T follicular helper cell (primary cell): ENCODE measurements around the gene SNW1.
"Not testable (repeated sequence)": the region's sequence is repeated elsewhere in the genome, so short reads cannot be mapped to it uniquely, and the experiment has no call there.

Experiments
- DNase-seq: peaks from one replicate; pipeline ENCODE4 v3.0.0-alpha.2; 2020; ENCODE audit warnings: low read depth
- total RNA-seq, 2 experiments: gene quantifications; one replicate each; lab custom pipeline; 2026; lab: John Stamatoyannopoulos, UW

Gene SNW1
- total RNA-seq, result 125 to 158 reads per million in 2 experiments

DNA sequence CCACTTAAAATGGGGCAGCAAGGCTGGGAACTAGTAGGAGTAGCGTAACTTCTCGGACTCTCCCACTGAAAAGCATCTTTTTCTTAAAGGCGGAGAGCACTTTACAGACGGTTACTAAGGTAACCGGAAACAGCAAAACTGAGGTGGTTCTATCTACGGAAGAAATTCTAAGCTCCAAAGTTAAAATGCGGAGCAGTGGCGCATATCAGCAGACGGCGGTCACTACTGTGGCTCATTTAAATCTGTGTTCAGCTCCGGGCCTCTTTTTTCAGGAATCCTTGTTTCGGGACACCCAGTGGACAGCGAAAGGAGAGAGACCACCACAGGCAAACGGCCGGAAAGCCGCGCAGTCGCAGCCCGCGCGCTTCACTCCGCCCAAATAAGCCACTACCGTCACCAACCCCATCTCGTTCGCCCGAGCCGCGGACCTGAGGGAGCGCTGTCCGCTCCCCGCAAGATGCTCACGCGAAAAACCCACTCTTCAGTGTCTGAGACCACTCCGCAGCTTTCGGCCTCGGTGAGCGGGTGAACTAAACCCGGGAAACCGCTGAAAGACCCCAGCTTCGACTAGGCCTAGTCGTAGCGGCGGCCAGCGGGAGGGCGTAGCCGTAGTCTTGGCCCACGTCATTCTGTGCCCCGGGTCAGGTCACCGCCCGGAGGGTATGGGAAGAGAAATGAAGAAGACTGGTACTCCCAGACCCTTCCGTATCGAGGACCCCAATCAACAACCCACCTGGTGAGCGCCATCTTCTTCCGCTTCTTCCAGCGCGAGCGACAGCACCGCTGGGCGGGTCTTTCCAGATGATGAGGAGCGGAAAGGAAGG is at the start of gene SNW1:
Gene SNW1, minus strand, starts transcription at position 776 of the 824 bp plus-strand sequence. Its CDS starts 29 bp downstream, at position 747.
- DNase-seq, result peak; percentile 86

DNA sequence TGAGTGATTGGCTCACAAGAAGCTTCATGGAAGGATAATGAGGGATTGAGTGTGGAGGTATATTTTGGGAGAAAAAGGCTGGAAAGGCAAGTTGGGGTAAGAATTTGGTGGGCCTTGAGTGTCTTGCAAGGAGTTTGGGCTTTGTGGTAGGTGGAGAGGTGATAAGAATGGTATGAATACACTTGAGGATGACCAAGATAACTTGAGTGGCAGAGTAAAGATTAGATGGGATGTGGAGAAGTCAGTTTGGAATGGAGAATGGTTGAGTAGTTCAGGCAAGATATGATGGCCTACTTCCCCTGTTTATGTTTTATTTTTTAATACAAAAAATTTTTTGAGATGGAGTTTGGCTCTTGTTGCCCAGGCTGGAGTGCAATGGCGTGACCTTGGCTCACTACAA is 48.1 kb upstream of the SNW1 start:
- DNase-seq, result no peak

DNA sequence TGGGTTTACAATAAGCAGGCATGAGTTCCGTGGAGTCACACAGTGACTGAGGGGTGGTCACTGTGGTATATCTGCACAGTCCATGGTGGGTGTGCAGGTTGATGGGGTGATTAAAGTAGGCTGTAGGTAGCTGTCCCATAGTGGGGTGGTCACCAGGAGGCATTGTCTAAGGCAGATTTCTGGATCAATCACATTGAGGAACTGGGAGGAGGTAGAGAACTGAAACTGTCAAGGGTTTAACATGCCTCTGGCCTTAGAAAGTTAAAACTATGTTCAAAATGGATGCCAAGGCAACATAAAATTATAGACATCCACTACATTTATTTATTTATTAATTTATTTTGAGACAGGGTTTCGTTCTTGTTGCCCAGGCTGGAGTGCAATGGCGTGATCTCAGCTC is 47.3 kb upstream of the SNW1 start:
- DNase-seq, result no peak

DNA sequence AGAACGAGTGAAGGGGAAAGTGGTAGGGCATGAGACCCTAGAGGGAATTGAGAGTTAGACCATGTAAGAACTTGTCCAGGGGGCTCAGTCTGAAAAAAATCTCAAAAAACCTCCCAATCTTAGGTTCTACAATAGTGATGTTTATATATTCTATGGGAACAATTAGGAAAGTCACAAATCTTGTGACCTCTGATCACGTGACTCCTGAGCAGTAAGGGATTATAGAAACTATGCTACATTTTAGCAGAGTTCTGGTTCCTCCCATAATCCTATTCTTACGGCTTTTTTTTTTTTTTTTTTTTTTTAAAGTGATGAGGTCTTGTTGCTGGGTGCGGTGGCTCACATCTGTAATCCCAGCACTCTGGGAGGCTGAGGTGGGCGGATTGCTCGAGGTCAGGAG is 44.8 kb upstream of the SNW1 start:
- DNase-seq, result no peak

DNA sequence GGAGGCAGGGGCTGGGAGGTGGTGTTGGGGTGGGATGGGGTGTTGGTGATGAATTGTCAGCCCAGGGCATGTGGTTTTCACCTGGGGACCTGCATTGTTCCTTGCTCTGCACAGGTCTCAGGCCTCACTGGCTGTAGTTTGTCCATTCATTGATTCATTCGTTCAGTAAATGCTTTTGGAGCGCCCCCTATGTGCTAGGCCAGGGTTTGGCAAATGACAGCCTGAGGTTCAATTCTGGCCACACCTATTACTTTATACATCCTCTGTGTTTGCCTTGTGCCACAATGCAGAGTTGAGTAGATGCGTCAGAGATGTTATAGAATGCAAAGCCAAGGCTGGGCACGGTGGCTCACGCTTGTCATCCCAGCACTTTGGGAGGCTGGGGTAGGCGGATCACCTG is 43.6 kb upstream of the SNW1 start:
- no peak for DNase-seq

DNA sequence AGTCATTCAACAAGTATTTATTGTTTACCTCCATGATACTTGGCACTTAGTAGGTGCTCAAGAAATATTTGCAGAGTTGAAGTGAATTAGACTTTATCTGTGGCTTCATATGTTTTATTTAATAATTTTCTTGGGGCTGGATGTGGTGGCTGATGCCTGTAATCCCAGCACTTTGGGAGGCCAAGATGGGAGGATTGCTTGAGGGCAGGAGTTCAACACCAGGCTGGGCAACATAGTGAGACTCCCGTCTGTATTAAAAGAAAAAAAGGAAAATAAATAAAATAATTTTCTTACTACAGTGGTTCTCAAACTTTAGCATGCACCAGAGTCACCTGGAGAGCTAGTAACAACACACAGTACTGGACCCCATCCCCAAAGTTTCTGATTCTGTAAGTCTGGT is 39.9 kb upstream of the SNW1 start:
- no peak for DNase-seq

DNA sequence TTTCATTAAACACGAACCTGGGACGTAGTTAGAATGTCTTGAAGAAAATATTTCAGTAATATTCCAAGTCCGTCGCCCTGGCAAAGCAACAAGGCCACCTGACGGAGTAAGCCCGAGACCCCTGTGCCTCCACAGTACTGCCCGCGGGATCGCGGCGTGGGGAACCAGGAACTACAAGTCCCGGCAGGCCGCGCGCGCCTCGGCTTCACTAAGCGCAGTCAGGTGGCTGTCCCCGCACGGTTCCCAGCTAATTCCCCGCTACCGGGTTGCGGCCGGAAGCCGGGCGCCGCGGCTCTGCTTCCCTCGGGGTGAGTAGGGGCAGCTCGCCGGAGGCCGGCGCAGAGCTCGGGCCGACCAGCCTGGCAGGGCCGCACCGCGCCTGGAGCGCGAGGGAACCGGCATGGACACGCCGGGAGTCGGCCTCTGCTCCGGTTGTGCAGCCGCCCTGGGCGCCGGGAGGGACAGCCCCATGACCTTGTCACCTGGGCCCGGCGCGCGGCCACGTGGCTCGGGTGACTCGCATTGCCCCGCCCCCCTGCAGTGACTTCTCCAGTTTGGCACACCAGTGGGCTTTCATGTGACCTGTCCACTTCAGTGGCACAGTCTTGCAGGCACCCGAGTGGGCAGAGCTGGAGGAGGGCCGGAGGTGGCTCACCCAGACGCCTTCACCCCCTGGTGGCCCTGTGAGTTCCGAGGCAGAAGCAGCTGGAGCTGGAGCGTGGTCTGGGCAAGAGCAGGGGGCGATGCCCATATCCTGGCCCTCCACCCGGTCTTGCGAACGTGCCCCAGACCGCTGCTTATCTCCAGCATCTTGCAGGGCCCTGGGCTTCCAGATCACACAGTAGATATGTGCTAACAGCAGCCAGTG is 39.1 kb upstream of the SNW1 start, which contains the start of gene ADCK1:
Gene ADCK1, plus strand, starts transcription at position 247 of the 868 bp plus-strand sequence. CDS start 18,870 bp downstream, outside the sequence.
- DNase-seq, result peak; percentile 75

DNA sequence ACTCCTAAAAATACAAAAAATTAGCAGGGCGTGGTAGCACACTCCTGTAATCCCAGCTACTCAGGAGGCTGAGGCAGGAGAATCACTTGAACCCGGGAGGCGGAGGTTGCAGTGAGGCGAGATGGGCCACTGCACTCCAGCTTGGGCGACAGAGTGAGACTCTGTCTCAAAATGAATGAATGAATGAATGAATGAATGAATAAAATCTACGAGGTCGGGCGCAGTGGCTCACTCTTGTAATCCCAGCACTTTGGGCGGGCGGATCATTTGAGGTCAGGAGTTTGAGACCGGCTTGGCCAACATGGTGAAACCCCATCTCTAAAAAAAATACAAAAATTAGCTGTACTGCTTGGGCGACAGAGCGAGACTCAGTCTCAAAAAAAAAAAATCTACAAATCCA is 38.5 kb upstream of the SNW1 start:
- DNase-seq, result not testable (repeated sequence)

DNA sequence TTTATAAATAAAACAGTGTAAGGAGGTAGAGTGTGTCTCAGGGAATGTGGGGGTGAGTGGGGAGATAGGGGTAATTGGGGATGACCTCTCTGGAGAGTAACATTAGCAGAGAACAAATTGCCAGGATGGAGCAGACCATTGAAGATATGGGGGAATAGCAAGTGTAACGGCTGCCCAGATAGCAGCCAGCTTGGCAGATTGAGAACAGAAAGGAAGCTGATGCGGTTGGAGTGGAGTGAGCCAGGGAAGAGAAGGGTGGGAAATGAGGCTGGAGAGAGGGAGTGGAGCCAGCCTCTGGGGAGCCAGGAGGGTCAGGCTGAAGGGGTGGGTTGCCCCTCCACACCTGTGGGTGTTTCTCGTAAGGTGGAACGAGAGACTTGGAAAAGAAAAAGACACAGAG is 33.4 kb upstream of the SNW1 start:
- no peak for DNase-seq

DNA sequence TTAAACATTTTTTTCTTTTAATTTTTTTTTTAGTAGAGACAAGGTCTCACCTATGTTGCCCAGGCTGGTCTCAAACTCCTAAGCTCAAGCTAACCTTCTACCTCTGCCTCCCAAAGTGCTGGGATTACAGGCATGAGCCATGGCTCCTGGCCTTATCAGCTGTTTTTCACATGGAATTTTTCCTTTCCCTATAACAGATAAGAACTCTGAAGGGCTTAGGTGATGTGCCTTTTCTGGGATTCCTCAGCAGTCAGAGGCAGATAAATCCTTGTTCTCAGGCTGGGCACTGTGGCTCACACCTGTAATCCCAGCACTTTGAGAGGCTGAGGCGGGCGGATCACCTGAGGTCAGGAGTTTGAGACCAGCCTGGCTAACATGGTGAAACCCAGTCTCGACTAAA is 32.3 kb upstream of the SNW1 start:
- DNase-seq, result not testable (repeated sequence)

DNA sequence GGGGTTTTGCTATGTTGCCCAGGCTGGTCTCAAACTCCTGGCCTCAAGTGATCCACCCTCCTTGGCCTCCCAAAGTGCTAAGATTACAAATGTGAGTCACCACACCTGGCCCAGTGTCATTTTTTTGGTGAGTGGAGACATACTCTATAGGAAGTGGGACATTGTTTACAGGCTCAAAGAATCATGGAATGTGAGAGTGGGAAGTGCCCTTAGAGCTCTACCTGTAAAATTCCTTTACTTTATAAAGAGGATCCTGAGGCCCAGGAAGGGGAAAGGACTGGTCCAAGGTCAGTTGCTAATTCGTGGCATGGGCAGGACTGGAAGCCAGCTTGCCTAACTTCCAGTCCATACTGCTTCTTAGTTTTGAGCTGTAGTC is 30.3 kb upstream of the SNW1 start:
- DNase-seq, result no peak

DNA sequence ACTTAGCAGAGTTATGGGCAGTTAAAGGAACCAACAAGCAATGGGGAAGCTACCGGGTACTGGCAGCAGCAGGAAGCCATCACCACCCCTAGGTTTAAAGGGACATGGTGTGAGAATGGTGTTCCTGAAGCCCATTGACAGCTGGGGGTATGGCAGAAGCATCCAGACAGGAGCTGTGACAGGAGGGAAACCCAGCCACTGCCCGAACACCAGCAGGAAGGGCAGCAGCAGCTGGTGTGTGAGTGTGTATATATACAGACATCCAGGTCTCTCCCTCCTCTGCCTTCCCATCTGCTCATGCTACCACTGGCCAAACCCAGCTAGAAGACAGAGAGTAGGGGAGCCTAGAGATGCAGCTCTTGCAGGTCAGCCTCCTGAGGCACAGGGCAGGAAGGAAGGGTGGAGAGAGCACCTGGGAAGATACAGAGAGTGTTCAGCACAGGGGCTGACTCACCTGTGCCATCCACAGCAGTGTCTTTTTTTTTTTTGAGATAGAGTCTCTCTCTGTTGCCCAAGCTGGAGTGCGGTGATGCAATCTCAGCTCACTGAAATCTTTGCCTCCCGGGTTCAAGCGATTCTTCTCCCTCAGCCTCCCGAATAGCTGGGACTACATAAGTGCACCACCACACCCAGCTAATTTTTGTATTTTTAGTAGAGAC is 29.7 kb upstream of the SNW1 start:
- DNase-seq, result no peak

DNA sequence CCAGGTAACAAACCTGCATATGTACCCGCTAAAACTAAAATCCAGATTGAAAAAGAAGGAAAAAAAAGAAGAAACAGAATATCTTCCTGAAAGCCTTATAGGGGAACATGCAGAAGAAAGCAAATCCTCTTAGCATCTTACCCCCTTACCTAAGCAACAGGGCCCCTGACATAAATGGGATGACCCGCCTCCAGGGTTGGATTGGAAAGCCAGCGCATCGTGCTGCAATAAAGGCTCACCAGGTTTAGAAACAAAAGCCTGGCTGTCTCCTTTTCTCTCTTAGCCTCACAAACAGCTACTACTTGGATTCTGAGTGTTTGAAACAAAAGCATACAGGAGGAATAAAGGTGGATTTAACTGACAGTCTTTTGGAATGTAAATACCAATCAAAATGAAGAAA is 25.2 kb upstream of the SNW1 start:
- DNase-seq, result no peak

DNA sequence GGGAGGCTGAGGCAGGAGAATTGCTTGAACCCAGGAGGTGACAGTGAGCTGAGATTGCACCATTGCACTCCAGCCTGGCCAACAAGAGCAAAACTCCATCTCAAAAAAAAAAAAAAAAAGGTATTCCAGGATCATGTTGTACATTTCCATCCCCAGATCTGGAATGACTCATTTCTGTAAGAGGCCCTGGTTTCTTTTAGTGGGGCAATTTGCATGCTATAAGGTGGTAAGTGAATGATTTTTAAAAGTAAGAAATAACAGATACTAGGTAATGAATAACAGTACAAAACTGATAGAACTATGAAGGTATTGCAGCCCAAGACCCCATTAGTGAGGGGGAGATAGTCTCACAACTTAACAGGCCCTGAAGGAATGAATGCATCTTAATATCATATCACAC is 21.2 kb upstream of the SNW1 start:
- no peak for DNase-seq

DNA sequence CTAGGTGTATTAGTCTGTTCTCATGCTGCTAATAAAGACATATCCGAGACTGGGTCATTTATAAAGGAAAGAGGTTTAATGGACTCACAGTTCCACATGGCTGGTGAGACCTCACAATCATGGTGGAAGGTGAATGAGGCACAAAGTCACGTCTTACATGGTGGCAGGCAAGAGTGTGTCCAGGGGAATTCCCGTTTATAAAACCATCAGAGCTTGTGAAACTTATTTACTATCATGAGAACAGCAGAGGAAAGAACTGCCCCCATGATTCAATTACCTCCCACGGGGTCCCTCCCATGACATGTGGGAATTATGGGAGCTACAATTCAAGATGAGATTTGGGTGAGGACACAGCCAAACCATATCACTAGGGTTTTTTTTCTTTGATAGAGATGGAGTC is 13.0 kb upstream of the SNW1 start:
- DNase-seq, result not testable (repeated sequence)

DNA sequence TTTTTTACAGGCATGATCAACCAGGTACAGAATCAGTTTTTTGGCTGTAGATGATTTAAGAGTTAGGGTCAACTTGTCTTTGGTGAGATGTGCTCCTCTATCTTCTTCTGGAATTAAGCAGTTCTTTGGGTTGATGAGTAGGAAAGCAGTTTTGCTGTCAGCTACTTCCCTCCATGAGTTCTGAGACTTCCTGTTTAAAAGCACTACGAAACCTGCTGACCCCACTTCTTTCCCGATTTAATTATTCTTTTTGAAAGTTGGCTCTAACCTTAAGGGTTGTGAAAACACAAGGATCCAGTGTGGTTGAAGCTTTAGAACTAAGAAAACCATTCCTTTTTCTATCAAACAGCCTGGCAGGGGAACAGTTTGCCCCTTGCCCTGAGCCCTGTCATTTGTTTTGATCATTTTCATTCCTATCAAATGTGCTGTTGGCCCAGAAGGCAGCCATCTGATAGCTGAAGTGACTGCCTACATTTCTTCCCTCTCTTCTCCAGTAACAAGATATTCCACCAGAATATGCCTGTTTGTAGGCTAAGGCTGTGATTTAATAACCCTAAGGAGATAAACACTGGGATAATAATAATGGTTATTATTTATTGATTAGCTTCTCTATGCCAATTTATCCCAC is 7.6 kb upstream of the SNW1 start:
- DNase-seq, result not testable (repeated sequence)

DNA sequence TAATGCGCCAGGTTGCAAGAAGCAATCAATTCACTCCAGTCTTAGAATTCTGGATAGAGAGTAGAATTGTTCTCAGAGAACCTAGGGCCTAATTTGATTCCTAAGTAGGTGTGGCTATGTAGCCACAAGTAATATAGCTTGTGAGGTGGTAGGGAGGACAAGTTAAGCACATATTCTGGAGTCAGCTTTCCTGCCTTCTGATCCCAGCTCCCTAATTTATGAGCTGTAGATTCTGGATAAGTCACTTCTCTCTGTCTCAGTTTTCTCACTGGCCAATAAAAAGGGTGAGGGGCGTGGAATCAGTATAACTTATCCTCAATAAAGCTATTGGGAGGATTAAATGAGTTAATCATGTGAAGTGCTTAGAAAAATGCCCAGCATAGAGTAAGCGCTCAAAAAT is 3.0 kb upstream of the SNW1 start:
- no peak for DNase-seq

DNA sequence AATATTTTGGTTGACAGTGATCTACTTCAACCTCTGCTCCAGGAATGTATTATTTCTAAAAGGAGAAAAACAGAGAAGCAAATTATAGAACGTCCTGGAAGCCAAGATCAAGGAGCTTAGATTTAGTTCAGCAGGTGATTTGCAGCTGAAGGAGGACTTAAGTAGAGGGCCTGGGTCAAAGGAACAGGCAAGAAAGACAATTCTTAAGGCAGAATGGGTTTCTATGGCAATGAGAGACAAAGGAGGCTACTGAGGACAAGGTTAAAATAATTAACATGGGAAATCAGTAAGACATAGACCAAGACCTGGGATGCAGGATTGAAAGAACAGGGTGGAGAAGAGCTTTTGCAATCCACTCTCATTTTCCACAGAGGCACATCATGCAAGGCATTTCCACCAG is 2.4 kb upstream of the SNW1 start:
- no peak for DNase-seq

DNA sequence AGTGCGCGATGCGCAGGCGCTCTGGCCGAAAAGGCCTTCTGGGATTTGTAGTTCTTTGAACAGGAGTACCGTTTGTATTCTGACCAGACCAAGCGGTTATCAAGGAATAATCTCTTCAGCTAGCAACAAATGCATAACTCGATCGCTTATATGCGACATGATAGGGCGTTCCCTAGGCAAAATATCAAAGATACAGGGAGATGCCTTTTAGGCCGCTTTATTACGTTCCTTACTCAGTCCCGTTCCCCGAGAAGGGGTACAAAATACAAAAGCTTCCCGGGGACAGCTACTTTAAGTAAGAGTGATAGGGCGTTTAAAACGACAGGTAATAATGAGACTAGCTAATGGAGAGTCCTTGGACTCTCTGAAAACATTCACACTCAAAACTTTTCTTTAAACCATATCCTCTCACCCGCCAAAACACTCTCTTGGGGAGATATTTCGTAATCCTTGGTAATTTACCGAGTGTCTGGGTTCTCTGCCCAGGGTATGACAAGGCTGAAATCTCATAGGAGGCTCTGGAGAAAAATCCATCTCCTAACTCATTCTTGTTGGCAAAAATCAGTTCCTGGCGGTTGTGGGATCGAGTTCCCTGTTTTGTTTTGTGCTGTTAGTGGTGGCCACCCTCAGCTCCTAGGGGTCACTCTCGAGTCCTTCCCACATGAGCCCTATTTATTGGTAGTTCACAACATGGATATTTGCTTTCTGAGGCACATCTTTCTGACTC is 412 bp upstream of the SNW1 start:
- no peak for DNase-seq

DNA sequence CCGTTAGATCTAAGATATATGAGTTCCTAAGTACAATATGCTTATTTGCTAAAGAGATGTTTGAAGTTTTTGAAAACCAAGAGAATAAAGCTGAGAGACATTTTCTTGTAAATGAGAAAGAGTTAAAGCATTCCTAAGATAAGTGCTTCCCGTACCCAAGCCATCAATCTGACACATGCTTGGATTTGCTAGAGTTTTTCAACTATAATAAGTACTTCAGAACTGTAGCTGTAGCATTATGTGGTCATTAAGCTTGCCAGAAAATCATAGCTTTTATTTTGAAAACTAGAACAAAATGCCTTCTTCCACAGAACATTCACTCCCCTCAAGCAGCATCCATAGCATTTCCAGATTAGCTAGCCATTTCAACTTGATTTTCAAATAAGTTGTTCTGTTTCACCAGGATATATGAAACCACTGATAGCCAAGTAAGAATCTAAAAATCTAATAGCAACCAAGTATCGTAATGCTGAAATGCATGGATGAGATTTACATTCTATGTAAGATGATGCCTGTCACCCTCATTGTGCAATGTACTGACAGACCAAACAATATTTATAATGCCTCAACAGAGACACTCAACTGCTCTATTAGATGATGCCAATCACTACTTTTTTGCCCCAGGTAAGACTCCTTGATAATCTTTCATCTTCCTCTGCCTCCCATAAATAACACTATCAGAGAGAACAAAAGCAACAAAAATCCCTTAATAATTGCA is 8.0 kb downstream of the SNW1 start:
- no peak for DNase-seq

DNA sequence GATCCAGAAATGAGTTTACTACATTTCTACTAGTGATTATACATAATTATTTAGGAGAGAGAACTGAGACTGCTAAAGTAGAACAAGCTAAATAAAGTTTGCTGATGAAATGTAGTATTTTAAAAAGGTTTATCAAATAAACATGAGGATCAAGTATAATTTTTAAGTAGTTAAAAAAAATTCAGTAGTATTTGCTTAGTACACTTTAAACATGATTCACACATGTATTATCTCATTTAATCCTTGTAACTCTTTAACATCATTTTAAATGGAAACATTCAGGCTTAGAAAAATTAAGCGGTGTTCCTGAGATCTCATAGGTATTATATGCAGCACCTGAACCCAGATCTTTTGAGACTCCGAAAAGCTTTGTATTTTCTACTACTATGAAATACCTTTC is 8.7 kb downstream of the SNW1 start:
- no peak for DNase-seq
